Measurements from ENCODE around the gene DRC7.
"Not testable (repeated sequence)": the region's sequence is repeated elsewhere in the genome, so short reads cannot be mapped to it uniquely, and the experiment has no call there.

DRC7 gene

GRCh38 chr16:57765160-57765728 lies 70.6 kb downstream of the DRC7 start:
- DNase-seq, result no peak

GRCh38 chr16:57766714-57767348 lies 72.2 kb downstream of the DRC7 start:
- no peak for DNase-seq

DNA sequence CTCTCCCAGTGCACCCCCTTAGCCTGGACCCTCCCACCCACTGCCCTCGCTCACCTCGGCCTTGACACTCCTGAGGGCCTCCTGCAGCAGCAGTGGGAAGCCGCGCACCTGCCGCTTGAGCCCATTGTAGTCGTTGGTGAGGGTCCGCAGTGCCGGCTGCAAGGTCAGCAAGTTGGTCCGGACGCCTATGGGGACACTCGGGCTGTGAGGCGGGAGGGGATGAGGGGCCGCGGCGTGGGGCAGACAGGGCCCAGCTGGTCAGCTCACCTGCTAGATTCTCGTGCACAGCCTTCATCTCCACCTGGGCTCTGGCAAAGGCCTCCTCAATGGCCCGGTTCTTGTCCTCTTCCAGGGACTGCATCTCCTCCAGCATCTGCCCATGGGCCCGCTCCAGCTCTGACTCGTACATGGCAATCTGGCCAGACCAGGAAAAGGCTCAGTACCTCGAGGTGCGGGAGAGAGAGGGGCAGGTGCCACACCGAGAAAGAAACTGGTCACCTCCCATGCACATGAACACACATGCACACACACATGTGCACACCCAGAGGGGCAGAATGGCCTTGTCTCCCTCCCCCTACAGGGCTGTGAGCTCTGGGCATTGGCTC lies 75.0 kb downstream of the DRC7 start:
- DNase-seq, result no peak

DNA sequence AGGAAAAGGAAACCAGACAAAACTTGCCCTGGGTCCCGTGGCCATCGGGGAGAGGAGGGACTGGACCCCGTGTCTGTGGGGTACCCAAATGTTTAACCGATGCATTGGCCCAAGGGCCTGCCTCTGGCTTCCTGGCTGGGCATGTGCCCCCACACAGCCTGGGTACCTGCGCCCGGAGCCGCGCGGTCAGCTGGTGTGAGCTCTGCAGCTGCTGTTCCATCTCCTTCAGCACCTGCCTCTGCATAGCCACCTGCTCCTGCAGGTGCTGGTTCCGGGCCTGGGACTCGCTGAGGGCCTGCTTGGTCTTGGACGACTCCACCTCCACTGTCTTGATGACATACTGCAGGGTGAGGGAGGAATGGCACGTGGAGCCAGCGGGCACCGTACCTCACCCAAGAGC lies 75.8 kb downstream of the DRC7 start:
- DNase-seq, result no peak

- no peak for DNase-seq
Observed at GRCh38 chr16:57771141-57771785, 76.7 kb downstream of the DRC7 start.

GRCh38 chr16:57773019-57773418 lies 78.4 kb downstream of the DRC7 start:
- no peak for DNase-seq

DNA sequence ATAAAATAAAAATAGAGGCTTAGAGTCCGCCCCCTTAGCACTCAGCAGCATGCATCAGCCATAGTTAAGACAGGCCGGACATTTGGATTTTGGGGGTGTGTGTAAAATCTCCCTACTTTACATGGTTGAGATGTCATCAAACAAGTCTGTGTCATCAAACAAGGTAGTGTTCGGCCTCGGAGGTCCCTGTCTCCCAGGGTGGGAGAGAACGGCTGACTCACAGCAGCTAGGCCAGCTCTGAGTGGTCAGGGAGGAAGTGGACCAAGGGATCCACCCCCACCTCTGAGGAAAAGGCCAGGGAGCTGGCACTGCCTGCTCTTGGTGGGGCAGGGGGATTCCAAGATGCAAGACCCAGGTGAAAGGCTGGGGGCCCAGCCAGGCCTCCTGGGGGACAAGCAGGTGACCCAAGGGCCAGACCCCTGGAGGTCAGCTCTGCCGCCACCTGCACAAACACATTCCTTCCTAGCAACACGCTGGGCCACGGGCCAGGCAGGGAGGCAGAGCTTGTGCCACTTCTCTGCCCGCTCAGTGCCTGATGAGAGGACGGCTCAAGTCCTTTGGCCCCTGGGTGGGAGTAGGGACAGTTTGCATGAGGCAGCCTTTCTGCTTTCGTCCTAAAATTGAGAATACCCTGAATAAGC lies 79.2 kb downstream of the DRC7 start:
- no peak for DNase-seq

DNA sequence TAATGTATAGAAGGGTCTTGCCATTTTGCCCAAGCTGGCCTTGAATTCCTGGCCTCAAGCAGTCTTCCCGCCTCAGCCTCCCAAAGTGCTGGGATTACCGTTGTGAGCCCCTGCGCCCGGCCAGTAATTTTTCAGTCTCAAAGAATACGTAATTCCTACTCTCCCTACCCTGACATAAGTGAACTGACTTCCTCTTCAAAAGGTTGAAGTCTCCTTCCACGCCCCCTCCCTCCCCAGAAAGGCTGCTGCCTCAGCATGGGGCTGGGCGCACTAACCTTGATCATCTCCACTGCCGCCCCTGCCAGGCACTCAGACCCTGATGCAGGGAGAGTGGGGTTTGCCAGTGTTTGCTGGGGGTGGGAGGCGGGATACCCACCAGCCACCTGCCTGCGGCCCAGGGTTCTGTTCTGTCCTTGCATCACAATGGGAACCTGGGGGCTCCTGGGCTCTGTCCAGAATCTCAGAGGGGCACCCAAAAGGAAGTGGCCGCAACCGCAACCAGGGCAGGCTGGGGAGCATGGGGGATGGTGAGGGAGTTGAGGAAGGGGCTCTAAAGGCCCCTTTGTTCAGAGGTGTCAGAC lies 80.2 kb downstream of the DRC7 start:
- no peak for DNase-seq

DNA sequence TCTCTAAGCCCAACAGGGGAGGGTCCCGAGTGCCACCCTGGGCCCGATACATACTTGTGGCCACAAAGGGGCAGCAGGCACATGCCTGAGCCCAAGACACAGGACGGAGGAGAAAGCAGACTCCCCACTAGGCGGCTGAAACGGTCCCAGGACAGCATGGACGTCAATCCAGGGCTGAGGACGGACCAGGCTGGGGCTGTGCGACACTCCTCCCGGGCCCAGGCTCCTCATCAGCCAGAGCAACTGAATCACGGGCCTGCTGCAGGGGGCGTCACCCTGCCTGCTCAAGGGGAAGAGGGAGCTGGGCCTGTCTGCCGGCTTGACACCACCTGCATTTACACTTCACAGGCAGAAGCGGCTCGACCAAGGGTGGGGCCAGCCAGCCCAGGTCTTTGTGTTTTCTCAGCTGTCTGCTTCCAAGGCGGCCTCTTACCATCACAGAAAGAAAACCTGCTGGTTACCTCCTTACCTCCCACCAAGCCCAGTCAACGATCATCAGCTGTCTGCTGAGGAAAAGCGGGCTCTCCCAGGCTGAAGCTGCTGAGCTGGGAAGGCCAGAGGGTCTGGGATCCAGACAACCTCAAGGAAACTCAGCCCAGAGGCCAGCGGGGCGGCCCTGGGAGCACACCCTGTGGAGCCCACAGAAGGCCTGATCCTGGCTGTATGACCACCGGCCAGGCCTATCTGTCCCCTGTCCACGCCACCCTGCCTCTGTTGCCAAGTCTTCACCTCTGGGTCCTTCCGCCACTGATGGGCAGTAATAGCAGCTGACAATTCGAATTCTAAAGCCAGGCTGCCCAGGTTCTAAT lies 81.3 kb downstream of the DRC7 start:
- no peak for DNase-seq

GRCh38 chr16:57778658-57779057 lies 84.1 kb downstream of the DRC7 start:
- no peak for DNase-seq

DNA sequence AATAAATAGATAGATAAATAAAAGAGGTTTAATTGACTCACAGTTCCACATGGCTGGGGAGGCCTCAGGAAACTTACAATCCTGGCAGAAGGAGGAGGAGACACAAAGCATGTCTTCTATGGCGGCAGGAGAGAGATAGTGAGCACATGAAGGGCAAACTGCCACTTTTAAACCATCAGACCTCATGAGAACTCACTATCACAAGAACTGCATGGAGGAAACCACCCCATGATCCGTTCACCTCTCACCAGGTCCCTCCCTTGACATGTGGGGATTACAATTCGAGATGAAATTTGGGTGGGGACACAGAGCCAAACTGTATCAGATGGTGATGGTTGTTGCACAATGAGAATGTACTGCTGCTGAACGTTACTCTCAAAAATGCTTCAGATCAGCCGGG lies 85.2 kb downstream of the DRC7 start:
- DNase-seq, result not testable (repeated sequence)

GRCh38 chr16:57781349-57781740 lies 86.7 kb downstream of the DRC7 start:
- no peak for DNase-seq
